ENCODE results near the gene POLR2H.

DNA sequence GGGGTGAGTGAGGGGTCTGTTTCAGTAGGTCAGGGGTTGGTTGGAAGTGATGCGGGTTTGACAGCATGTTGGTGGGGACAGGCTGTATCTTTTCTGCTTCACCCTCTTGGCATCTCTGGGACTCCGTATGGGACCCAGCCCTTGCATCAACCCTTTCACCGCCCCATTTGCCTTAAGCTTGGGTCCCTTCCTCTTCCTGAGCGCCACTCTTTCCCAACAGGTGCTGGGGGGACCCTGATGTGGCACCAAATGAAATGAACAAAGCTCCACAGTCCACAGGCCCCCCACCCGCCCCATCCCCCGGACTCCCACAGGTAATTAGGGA, 46.0 kb upstream of the POLR2H start:
- TF ChIP-seq EZH2phosphoT487 (IDR thresholded peaks at IDR 0.05; ENCODE audit: insufficient read depth, low read depth) (no peak), EZH2 (IDR thresholded peaks at IDR 0.05; ENCODE audit: insufficient read depth, poor library complexity, severe bottlenecking) (no peak)

All from GM23248 (cell line).